Caco-2 (cell line): ENCODE measurements around the gene EXOC6. TPM values are rescaled to one million over a fixed set of nuclear protein-coding genes. Genes with fewer than 3 reads are reported as not detected.
A peak's percentile ranks its signal among the peaks of the same experiment; 100 is the strongest.

Source experiments
- BruUV-seq: library from RNA; stranded (reverse); fragments of 400-500 nt; replicated peaks from 2 replicates; lab custom pipeline; 2021; lab: Mats Ljungman, UMichigan
- CTCF ChIA-PET: fragments of 300-600 bp; sonication (Branson Sonifier 250); formaldehyde crosslinking; loops from one replicate; lab custom pipeline; 2022; ENCODE audit warnings: antibody characterized with exemption; lab: Charles Lee
- POLR2A ChIA-PET: fragments of 300-600 bp; sonication (Branson Sonifier 250); formaldehyde crosslinking; loops from one replicate; lab custom pipeline; 2022; ENCODE audit warnings: antibody characterized with exemption; lab: Charles Lee
- DNase-seq, 2 experiments: peaks; one replicate each; pipeline versions ENCODE4 v3.0.0 to v3.0.0-alpha.2; 2020 to 2022
- H3K27me3 ChIP-seq: replicated peaks from 2 replicates; pipeline ENCODE4 v1.6.0; 2011; ENCODE audit warnings: low read length; ENCODE audit not compliant: control insufficient read depth, insufficient read depth
- H3K36me3 ChIP-seq: 2 replicates; pipeline ENCODE4 v1.5.1; 2011; ENCODE audit warnings: low read length; ENCODE audit not compliant: control insufficient read depth, insufficient read depth
- H3K4me1 ChIP-seq: fragments of 250-450 bp; sonication (Bioruptor Pico); 2 replicates; pipeline ENCODE4 v1.5.1; 2020; ENCODE audit warnings: mild to moderate bottlenecking
- H3K4me3 ChIP-seq: 2 replicates; pipeline ENCODE4 v1.5.1; 2011; ENCODE audit warnings: low read depth, mild to moderate bottlenecking, control low read depth, low read length
- H3K9me3 ChIP-seq: fragments of 250-450 bp; sonication (Bioruptor Pico); 2 replicates; pipeline ENCODE4 v1.5.1; 2020; ENCODE audit warnings: mild to moderate bottlenecking, moderate library complexity
- H3K27ac Mint-ChIP-seq: one replicate; pipeline ENCODE4 v1.8.0; 2022; ENCODE audit warnings: mixed read lengths; ENCODE audit not compliant: unreplicated experiment
- H3K27me3 Mint-ChIP-seq: one replicate; pipeline ENCODE4 v1.8.0; 2022; ENCODE audit warnings: mixed read lengths; ENCODE audit not compliant: insufficient read depth, unreplicated experiment
- H3K36me3 Mint-ChIP-seq: one replicate; pipeline ENCODE4 v1.8.0; 2022; ENCODE audit warnings: mild to moderate bottlenecking, mixed read lengths; ENCODE audit not compliant: insufficient read depth, unreplicated experiment
- H3K4me1 Mint-ChIP-seq: one replicate; pipeline ENCODE4 v1.8.0; 2022; ENCODE audit warnings: low read depth, mixed read lengths; ENCODE audit not compliant: unreplicated experiment
- H3K4me3 Mint-ChIP-seq: one replicate; pipeline ENCODE4 v1.8.0; 2022; ENCODE audit warnings: mild to moderate bottlenecking, moderate library complexity, mixed read lengths; ENCODE audit not compliant: unreplicated experiment
- H3K9me3 Mint-ChIP-seq: one replicate; pipeline ENCODE4 v1.8.0; 2022; ENCODE audit warnings: mixed read lengths; ENCODE audit not compliant: unreplicated experiment
- intact Hi-C: fragments of 100-400 bp; cut with micrococcal nuclease; formaldehyde crosslinking; loops from one replicate; pipeline ENCODE4 v1.10.0; 2022; ENCODE audit not compliant: unreplicated experiment
- total RNA-seq: library from RNA; stranded (reverse); gene quantifications from 2 replicates; pipeline ENCODE4 v1.2.3, GENCODE V29; 2022
- TF ChIP-seq, protein P1 (sequence below), 2 experiments: fragments of 200-600 bp in 1 of 2; IDR thresholded peaks; 1 replicate in 1 of 2; 2 replicates in 1 of 2; pipeline versions ENCODE4 v1.5.1 to v1.8.0; 2011 to 2022; ENCODE audit warnings: antibody characterized with exemption in 1 of 2, control low read depth in 1 of 2, inconsistent platforms in 1 of 2, low read depth in 1 of 2, low read length in 1 of 2, mild to moderate bottlenecking in 1 of 2, moderate library complexity in 1 of 2; ENCODE audit not compliant: insufficient read depth in 1 of 2, severe bottlenecking in 1 of 2, unreplicated experiment in 1 of 2

Gene EXOC6
- total RNA-seq, 1 experiment from 2014 or later = 12.5 TPM

- peaks cover 6% of the 10 kb centered on the region for H3K36me3 Mint-ChIP-seq
- intact Hi-C loops = loop anchor here (2.0 kb wide), 2 partner anchors 187 to 217 kb away; no protein-coding TSS in a partner anchor
- Histone ChIP-seq H3K36me3 (no peaks in the 10 kb centered on the region), H3K4me1 (peaks cover 19% of the 10 kb centered on the region), H3K27me3 (peaks cover 5% of the 10 kb centered on the region; the same call in 1 of the 2 replicates), H3K4me3 (peak overlapping the region; percentile 49), H3K9me3 (no peaks in the 10 kb centered on the region)
- H3K27me3 Mint-ChIP-seq = peaks cover 15% of the 10 kb centered on the region
- TF ChIP-seq, protein P1, sequence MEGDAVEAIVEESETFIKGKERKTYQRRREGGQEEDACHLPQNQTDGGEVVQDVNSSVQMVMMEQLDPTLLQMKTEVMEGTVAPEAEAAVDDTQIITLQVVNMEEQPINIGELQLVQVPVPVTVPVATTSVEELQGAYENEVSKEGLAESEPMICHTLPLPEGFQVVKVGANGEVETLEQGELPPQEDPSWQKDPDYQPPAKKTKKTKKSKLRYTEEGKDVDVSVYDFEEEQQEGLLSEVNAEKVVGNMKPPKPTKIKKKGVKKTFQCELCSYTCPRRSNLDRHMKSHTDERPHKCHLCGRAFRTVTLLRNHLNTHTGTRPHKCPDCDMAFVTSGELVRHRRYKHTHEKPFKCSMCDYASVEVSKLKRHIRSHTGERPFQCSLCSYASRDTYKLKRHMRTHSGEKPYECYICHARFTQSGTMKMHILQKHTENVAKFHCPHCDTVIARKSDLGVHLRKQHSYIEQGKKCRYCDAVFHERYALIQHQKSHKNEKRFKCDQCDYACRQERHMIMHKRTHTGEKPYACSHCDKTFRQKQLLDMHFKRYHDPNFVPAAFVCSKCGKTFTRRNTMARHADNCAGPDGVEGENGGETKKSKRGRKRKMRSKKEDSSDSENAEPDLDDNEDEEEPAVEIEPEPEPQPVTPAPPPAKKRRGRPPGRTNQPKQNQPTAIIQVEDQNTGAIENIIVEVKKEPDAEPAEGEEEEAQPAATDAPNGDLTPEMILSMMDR (IDR thresholded peaks at IDR 0.05; ENCODE audit: insufficient read depth in 1 of 2, low read depth in 1 of 2, low read length in 1 of 2, severe bottlenecking in 1 of 2, unreplicated experiment in 1 of 2) = peak in 1 of 2 experiments; percentile 14
- ChIA-PET CTCF (interaction anchor here (1.0 to 1.6 kb wide), 2 partner anchors 186 to 219 kb away, joined by 3 to 6 read pairs; no protein-coding TSS in a partner anchor), POLR2A (interaction anchor here (1.2 kb wide), 1 partner anchor 424 kb away, joined by 3 read pairs; the partner anchor contains the start of gene CEP55)
- H3K4me3 Mint-ChIP-seq = peak overlapping the region; percentile 74
- peak in 1 of 2 experiments; percentile 47 for DNase-seq
- no TSS peak for BruUV-seq
- no peaks in the 10 kb centered on the region for H3K9me3 Mint-ChIP-seq
- H3K27ac Mint-ChIP-seq = no peak overlapping the region
- H3K4me1 Mint-ChIP-seq = no peaks in the 10 kb centered on the region
Observed at GRCh38 chr10:93072225-93072712, 223.9 kb downstream of the EXOC6 start.

DNA sequence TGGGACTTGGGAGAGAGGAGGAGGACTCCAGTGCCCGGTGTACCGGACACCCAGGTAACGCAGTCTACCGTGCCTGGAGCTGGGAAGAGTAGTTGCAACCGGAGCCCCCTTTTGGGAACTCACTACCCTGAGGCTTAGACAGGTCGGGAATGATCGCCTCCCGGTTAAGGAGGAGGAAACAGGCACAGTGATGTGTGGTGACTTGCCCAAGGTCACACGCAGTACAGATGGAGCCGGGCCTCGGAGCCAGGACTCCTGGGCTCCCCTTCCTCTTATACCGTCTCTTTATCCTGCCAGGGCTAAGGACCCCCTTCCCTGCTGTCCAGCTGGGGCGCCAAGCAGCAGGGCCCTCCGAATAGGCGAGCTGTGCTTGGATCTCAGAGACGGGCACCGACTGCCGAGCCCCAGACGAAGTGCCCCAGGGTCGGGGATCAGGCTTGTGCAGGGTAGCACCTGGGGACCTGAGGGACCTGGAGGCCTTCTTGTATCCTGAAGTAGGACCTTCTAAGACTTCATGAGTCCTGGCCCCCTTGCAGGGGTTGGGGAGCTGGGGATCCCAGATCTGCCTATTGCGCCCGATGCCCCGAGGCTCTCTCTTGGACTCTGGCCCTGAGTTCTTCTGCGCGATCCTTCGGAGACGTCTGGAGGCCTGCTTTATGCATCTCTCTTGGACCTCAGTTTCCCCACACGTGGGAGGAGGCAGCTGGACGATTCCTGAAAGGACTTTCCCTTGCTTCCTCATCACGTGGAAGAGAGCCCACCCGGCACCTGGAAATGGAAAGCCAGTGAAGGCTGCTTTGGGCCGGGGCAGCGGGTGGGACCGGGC lies 224.6 kb downstream of the EXOC6 start:
- peaks cover 6% of the 10 kb centered on the region for H3K36me3 Mint-ChIP-seq
- peak overlapping the region; percentile 74 for H3K4me3 Mint-ChIP-seq
- peaks cover 2% of the 10 kb centered on the region; the same call in 1 of the 2 replicates for H3K27me3 ChIP-seq
- H3K27ac Mint-ChIP-seq = no peak overlapping the region
- H3K9me3 ChIP-seq = no peaks in the 10 kb centered on the region
- peaks cover 25% of the 10 kb centered on the region for H3K4me1 ChIP-seq
- H3K4me3 ChIP-seq = peak overlapping the region; percentile 62
- no peaks in the 10 kb centered on the region for H3K36me3 ChIP-seq
- intact Hi-C loops = loop anchor here (2.0 kb wide), 2 partner anchors 188 to 216 kb away; no protein-coding TSS in a partner anchor
- ChIA-PET CTCF (interaction anchor here (0.5 to 1.6 kb wide), 5 partner anchors 185 to 221 kb away, joined by 3 to 6 read pairs (median 4); no protein-coding TSS in a partner anchor), POLR2A (interaction anchor here (1.2 kb wide), 1 partner anchor 423 kb away, joined by 3 read pairs; the partner anchor contains the start of gene CEP55)
- TF ChIP-seq, protein P1 (IDR thresholded peaks at IDR 0.05; ENCODE audit: insufficient read depth in 1 of 2, low read depth in 1 of 2, low read length in 1 of 2, severe bottlenecking in 1 of 2, unreplicated experiment in 1 of 2) = no peak
- no peak for DNase-seq
- H3K4me1 Mint-ChIP-seq = peaks cover 5% of the 10 kb centered on the region
- peaks cover 12% of the 10 kb centered on the region for H3K27me3 Mint-ChIP-seq
- no peaks in the 10 kb centered on the region for H3K9me3 Mint-ChIP-seq
- no TSS peak for BruUV-seq
